Measurements from ENCODE around the gene IRF5. TPM values are rescaled to one million over a fixed set of nuclear protein-coding genes. Genes with fewer than 3 reads are reported as not detected.

IRF5 gene
- total RNA-seq, 1 experiment from 2014 or later = 16.5 TPM

GRCh38 chr7:128894101-128894440, 43.7 kb upstream of the IRF5 start:
- H3K36me3 ChIP-seq (ENCODE audit: control insufficient read depth in 1 of 2, insufficient read depth in 2 of 2, low read length in 2 of 2) = no peaks in the 10 kb centered on the region
- ATAC-seq = no peak
- BruUV-seq (replicated peaks) = no TSS peak
- H3K4me1 ChIP-seq (ENCODE audit: control insufficient read depth in 1 of 2, insufficient read depth in 2 of 2, low read length in 2 of 2) = peaks cover 33 to 65% of the 10 kb centered on the region in 2 experiments
- intact Hi-C loops (cut with micrococcal nuclease) = no loop called here
- no peaks in the 10 kb centered on the region for H4K20me1 ChIP-seq (ENCODE audit: insufficient read depth)
- no peaks in the 10 kb centered on the region for H3K9me3 ChIP-seq (ENCODE audit: control insufficient read depth in 1 of 2, insufficient read depth in 1 of 2, low read depth in 1 of 2, low read length in 2 of 2)
- H3K9ac ChIP-seq (ENCODE audit: low read length) = no peak overlapping the region
- H3K27me3 ChIP-seq (ENCODE audit: insufficient read depth, low read length) = no peaks in the 10 kb centered on the region
- no peaks in the 10 kb centered on the region for H3K79me2 ChIP-seq (ENCODE audit: insufficient read depth, low read length)
- TF ChIP-seq SRF (IDR thresholded peaks at IDR 0.05; ENCODE audit: low read depth) (no peak), RAD21 (IDR thresholded peaks at IDR 0.05; ENCODE audit: low read depth) (no peak), POLR2AphosphoS5 (IDR thresholded peaks at IDR 0.05; ENCODE audit: low read depth, low read length) (no peak), CBX3 (IDR thresholded peaks at IDR 0.05; ENCODE audit: low read depth) (no peak), ELF1 (IDR thresholded peaks at IDR 0.05; ENCODE audit: borderline replicate concordance, low read depth) (no peak)
- no peak overlapping the region for H2AFZ ChIP-seq (ENCODE audit: low read depth, low read length, poor library complexity, severe bottlenecking)
- H3K27ac ChIP-seq (ENCODE audit: low read depth, low read length) = peak overlapping the region; percentile 59
- ChIA-PET CTCF (no interaction called here), RAD21 (ENCODE audit: low non-redundant PET in 1 of 2, low total read pairs in 2 of 2, uncharacterized antibody in 2 of 2, unreplicated experiment in 2 of 2) (no interaction called here), POLR2A (no interaction called here)
- no peak for DNase-seq (ENCODE audit: low read depth, low spot score)
- H3K4me2 ChIP-seq (ENCODE audit: low read length) = peak overlapping the region; percentile 80
- H3K4me3 ChIP-seq (replicated peaks in 1 of 2; ENCODE audit: low read depth in 1 of 2, low read length in 2 of 2) = no peak overlapping the region
- H3K9me2 ChIP-seq (ENCODE audit: insufficient read depth) = no peaks in the 10 kb centered on the region

GRCh38 chr7:128895320-128895719, 42.4 kb upstream of the IRF5 start:
- no peak overlapping the region for H2AFZ ChIP-seq (ENCODE audit: low read depth, low read length, poor library complexity, severe bottlenecking)
- H4K20me1 ChIP-seq (ENCODE audit: insufficient read depth) = no peaks in the 10 kb centered on the region
- no peaks in the 10 kb centered on the region for H3K27me3 ChIP-seq (ENCODE audit: insufficient read depth, low read length)
- H3K4me3 ChIP-seq (replicated peaks in 1 of 2; ENCODE audit: low read depth in 1 of 2, low read length in 2 of 2) = no peak overlapping the region
- RAD21 ChIA-PET (ENCODE audit: low non-redundant PET in 1 of 2, low total read pairs in 2 of 2, uncharacterized antibody in 2 of 2, unreplicated experiment in 2 of 2) = no interaction called here
- no peaks in the 10 kb centered on the region for H3K79me2 ChIP-seq (ENCODE audit: insufficient read depth, low read length)
- no peak overlapping the region for H3K4me2 ChIP-seq (ENCODE audit: low read length)
- BruUV-seq (replicated peaks) = no TSS peak
- DNase-seq (ENCODE audit: low read depth, low spot score) (no peak), ATAC-seq (no peak)
- H3K9ac ChIP-seq (ENCODE audit: low read length) = no peak overlapping the region
- no peaks in the 10 kb centered on the region for H3K36me3 ChIP-seq (ENCODE audit: control insufficient read depth in 1 of 2, insufficient read depth in 2 of 2, low read length in 2 of 2)
- intact Hi-C loops (cut with micrococcal nuclease) = no loop called here
- peaks cover 27 to 53% of the 10 kb centered on the region in 2 experiments for H3K4me1 ChIP-seq (ENCODE audit: control insufficient read depth in 1 of 2, insufficient read depth in 2 of 2, low read length in 2 of 2)
- CTCF ChIA-PET = no interaction called here
- no peaks in the 10 kb centered on the region for H3K9me3 ChIP-seq (ENCODE audit: control insufficient read depth in 1 of 2, insufficient read depth in 1 of 2, low read depth in 1 of 2, low read length in 2 of 2)
- no peaks in the 10 kb centered on the region for H3K9me2 ChIP-seq (ENCODE audit: insufficient read depth)
- H3K27ac ChIP-seq (ENCODE audit: low read depth, low read length) = no peak overlapping the region
- POLR2A ChIA-PET = no interaction called here
- TF ChIP-seq TCF7L2 (IDR thresholded peaks at IDR 0.05; ENCODE audit: borderline replicate concordance, extremely low read depth, insufficient read depth, insufficient read length) = no peak
- no peak for TF ChIP-seq ELF1 (IDR thresholded peaks at IDR 0.05; ENCODE audit: borderline replicate concordance, low read depth)
- no peak for TF ChIP-seq ZFX (IDR thresholded peaks at IDR 0.05)
- TF ChIP-seq SIN3A (IDR thresholded peaks at IDR 0.05; ENCODE audit: low read depth) = no peak
- TF ChIP-seq ATF3 (IDR thresholded peaks at IDR 0.05) = no peak
- no peak for TF ChIP-seq EZH2 (IDR thresholded peaks at IDR 0.05)
- no peak for TF ChIP-seq EZH2phosphoT487 (IDR thresholded peaks at IDR 0.05; ENCODE audit: borderline replicate concordance)
- no peak for TF ChIP-seq SP1 (IDR thresholded peaks at IDR 0.05; ENCODE audit: low read depth)
- TF ChIP-seq ZBTB33 (IDR thresholded peaks at IDR 0.05; ENCODE audit: extremely low read depth, insufficient replicate concordance, low read length) = no peak
- TF ChIP-seq EGR1 (IDR thresholded peaks at IDR 0.05; ENCODE audit: low read depth) = no peak
- TF ChIP-seq, protein P1, sequence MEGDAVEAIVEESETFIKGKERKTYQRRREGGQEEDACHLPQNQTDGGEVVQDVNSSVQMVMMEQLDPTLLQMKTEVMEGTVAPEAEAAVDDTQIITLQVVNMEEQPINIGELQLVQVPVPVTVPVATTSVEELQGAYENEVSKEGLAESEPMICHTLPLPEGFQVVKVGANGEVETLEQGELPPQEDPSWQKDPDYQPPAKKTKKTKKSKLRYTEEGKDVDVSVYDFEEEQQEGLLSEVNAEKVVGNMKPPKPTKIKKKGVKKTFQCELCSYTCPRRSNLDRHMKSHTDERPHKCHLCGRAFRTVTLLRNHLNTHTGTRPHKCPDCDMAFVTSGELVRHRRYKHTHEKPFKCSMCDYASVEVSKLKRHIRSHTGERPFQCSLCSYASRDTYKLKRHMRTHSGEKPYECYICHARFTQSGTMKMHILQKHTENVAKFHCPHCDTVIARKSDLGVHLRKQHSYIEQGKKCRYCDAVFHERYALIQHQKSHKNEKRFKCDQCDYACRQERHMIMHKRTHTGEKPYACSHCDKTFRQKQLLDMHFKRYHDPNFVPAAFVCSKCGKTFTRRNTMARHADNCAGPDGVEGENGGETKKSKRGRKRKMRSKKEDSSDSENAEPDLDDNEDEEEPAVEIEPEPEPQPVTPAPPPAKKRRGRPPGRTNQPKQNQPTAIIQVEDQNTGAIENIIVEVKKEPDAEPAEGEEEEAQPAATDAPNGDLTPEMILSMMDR (IDR thresholded peaks at IDR 0.05 in 2 of 3, conservative IDR thresholded peaks at IDR 0.05 in 1 of 3; ENCODE audit: borderline replicate concordance in 1 of 3, insufficient read depth in 1 of 3, low read depth in 2 of 3, low read length in 2 of 3) = no peak

All from HCT116 (cell line).